HG03039 (cell line): ENCODE measurements around the gene CSPG5.

ENCODE experiments used
- ATAC-seq: cut with Tn5 transposase; IDR thresholded peaks from one replicate; pipeline ENCODE4 v1.9.1; 2021; ENCODE audit warnings: mild to moderate bottlenecking, moderate library complexity; ENCODE audit not compliant: unreplicated experiment

CSPG5 gene, protein sequence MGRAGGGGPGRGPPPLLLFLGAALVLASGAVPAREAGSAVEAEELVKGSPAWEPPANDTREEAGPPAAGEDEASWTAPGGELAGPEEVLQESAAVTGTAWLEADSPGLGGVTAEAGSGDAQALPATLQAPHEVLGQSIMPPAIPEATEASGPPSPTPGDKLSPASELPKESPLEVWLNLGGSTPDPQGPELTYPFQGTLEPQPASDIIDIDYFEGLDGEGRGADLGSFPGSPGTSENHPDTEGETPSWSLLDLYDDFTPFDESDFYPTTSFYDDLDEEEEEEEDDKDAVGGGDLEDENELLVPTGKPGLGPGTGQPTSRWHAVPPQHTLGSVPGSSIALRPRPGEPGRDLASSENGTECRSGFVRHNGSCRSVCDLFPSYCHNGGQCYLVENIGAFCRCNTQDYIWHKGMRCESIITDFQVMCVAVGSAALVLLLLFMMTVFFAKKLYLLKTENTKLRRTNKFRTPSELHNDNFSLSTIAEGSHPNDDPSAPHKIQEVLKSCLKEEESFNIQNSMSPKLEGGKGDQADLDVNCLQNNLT

DNA sequence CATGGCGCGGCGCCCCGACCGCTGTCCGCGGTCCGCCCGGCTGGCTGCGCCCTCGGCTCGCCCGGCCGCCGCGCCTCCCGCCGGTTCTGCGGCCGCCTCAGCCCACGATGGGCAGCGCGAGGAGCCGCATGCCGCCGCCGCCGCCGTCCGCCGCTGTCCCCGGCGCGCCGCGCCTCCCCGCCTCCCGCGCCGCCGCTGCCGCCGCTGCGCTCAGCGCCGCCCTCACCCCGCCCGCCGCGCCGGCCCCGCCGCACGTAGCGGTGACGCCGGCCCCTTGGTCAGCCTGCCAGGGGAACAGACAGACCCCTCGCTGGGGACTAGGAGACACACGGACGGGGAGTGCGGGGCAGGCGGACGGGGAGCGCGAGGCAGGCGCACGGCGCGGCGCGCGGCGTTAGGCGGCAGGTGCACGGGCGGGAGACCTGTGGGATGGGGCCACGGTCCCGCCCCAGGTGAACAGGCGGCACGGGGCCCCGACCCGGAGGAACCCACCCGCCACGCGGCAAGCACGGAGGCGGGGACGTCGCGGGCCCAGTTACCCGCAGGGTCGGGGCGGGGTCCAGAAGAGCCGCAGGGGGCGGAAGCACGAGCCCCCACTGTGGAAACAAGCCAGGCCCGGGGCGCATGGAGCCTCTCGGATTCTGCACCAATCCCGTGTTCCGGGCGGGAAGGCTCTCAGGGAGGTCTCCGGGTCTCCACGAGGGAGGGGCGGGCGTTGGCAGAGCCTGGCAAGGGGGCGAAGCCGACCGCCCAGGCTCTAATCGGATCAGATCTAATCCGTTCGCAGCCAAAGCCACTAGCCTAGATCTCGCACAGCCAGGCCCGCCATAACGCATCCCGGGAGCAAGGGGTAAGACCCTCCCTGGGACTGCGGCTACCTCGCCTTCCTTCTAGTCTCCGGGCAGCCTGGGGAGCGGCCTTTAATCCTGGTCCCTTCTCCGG lies at the start of gene CSPG5:
Gene CSPG5 (minus strand): TSS at position 175 of the 942 bp plus-strand sequence. CDS start 172 bp downstream, at position 3.
- no peak for ATAC-seq

DNA sequence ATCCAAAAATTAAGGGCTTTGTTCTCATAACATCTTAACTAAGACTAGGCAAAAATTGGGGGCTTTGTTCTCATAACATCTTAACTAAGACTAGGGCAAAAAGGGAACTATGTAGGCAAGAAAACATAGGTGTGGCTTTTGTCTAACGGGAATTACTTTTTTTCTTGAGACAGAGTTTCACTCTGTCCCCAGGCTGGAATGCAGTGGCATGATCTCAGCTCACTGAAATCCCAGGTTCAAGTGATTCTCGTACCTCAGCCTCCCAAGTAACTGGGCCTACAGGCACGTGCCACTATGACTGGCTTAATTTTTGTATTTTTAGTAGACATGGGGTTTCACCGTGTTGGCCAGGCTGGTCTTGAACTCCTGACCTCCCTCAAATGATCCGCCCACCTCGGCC lies 49.8 kb upstream of the CSPG5 start:
- ATAC-seq: no peak

DNA sequence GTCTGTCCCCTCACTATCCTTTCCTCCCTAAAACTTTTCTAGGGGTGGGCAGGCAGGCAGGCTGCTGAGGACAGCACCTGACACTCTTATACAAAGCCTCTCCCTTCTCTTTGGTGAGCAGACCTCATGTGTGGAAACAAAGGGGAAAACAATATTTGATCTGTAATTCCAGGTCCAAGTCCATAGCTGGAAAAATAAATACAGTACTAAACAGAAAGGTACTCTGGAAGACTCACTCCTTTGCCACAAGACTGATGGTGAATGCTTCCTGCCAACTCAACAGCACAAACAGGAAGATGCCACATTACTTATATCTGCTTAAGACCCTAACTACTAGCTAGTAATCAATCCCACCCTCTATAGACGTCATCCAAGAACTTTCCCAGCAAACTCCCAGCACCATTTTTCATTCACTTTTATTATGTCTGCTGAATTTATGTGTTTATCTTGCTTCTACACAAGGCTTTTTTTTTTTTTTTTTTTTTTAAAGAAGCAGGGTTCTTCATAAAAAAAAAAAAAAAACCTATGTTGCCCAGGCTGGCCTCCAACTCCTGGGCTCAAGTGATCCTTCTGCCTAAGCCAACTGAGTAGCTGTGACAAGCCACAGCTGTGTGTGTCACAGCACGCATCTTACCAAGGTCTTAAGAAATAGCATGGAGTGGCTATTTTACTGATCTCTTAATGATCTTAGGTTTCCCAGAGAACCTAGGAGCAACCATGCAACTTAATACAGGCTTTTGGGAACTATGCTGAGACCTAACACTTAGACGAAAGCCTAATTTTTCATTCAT lies 44.2 kb upstream of the CSPG5 start:
- ATAC-seq: no peak

DNA sequence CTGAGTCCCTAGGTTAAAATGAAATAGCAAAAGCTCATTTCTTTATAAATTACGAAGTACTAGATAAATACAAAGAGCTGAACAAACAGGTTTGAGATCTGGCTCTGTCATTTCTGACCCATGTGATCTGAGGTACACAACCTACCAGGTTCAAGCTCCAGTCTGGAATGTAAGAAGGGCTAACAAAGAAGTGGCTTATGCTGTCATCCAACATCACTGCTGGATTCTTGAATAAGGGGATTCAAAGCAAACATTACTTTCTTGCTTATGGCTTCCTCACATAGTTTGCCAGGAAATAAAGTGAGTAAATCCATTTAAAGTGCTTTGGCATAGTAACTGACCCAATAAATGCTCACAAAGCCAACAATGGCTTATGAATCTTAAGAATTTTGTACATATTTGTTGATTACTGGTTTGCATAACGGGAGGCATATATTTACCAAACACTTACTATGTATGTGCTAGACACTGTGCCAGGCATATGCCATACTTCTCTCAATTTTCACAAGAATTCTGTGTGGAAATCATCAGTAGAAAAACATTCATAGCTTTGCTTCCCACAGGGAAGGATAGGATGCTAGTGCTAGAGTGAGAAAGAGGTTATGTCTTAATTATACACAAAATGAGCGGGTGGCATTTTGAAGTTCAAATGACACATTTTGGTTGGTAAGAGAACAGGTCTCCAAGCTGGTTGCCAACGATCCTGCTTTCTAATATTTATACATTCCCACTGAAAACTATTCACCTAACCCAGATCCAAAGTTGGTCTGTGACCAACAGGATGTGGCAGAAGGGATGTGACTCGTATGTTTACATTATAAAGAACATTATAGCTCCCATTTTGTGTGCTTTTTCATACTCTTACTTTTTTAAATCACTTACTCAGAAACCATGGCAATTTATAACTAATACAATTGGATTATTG lies 38.7 kb upstream of the CSPG5 start:
- ATAC-seq: no peak

DNA sequence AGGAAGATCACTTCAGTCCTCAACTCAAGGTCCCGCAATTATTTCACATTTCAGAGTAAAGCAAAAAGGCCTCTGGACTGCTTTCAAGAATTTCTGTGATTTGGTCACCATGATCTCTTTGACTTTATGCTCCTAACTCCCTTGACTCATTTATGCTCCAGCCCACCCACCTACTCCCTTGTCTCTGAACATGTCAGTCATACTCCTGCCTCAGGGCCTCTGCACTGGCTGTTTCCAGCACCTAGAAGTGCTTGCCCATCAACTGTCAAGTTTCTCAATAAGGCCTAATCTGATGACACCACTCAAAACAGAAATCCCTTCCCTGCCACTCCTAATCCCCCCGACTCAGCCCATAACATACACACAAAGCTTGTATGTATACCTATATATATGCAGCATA lies 36.1 kb upstream of the CSPG5 start:
- ATAC-seq: no peak

DNA sequence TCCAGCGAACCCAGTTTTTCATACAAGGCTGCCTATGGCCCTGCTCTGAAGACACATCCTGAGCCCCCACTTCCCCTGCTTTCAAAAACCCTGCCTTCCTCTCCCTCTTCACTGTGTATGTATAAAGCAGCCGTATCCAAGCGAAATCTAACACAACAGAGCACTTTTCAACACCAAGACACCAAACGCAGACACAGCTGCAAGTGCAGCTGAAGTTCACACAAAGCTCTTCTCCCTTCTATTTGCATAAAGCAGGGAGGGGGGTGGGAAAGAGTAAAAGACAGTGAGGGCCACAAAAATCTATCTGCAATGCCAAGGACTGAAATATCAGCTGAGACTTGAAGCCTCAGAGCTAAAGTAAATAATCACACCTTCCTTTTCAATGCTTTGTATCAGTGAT lies 35.1 kb upstream of the CSPG5 start:
- ATAC-seq: no peak

DNA sequence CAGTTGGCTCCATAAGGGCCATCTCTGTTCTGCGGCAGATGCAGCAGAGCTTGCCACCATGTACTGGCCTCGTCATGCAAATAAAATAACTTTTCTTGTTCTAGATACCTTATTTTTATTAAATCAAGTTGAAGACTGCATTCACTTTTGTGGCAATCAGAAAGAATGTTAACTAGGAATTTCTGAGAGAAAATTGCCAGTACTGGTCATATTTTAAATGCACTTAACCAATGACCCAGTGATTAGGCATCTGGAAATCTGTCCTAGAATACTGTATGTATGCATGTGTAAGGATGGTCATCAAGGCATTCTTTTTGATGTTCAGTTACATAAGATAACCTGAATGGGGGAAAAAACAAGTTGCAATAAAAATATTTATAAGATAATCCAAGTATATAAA lies 34.2 kb upstream of the CSPG5 start:
- no peak for ATAC-seq

DNA sequence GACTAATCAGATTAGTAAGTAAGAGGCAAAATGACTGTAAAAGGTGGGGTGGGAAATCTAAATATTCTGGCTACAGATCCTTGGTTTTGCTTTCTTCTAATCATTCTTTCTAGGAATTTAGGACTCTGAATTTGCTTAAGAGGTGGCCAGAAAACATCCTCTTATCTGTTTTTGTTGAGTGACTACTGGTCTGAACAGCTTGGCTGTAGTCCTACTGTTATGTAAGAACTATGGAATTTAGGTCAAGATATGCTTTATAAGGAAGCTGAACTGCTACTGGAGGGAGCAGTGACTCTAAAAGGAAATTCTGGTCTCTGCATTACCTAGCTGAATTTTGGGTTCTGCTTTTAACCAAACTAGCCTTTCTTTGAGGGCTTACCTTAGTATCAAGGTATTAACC lies 33.5 kb upstream of the CSPG5 start:
- no peak for ATAC-seq

DNA sequence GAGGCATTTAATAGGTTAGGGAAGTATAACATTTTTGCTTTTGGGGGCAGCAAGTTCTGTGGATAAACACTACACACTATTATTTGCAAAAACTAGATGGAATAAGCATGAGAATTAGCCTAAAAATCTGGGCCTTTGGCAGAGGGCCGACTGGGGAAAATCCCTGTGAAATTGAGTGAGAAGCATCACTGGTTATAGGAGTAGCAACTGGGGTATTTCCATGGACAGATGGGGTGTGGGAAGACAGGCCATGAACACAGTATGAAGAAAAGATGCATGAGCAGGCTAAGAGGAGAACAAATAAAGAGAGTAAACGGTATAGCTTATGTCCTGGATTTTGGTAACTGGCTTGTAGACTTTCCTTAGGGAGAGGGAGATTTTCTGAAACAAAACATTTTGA lies 32.9 kb upstream of the CSPG5 start:
- no peak for ATAC-seq

DNA sequence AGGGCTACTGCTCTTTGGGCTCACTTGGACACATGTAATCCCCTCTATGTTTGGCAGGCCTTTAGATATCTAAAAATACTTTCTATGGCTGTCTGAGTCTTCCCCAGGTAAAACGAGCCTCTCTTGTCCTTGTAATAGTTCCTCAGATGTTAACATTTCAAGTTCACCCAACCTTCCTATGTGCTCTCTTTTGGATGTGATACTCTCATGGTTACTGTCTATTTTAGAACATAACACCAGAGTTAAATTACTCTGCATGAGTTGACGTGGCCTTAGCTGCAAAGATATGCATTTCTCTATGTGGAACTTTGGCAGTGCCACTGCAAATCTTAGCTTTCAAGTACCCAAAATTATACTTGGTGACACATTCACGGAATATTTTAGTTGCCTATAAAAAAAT lies 31.9 kb upstream of the CSPG5 start:
- ATAC-seq: no peak

DNA sequence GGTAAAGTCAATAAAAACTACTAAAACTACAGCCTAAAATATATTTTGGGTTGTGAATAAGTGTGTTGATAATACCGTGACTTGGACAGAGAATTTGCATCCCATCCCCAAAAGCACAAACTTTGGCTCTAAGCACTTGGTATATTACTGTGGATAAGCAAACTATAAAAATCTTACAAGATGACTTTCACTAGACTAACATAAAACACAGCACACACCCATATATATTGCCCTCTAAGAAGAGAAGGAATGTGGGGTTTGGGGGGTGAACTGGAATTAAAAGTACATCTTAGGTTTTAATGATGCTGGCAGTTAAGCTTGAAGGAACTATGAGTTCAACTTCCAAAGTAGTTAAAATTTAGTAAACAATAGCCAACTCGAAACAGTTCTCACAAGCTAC lies 28.7 kb upstream of the CSPG5 start:
- ATAC-seq: no peak

DNA sequence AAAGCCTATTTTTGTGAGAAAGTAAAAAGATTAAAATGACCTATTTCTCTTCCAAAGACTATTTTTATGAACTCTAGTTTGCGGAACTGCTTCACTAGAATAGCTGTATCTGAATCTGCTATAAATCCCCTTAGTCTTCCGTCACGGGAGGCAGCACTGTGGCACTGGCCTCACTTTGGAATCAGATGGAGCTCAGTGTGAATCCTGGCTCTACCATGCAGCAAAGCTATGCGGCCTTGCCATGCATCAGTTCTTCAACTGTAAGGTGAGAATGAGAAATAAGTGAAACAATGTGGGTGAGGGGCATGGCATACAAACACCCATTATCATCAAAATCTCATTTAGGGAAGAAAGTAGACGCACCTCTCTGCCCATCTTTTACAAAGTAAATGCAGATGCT lies 27.5 kb upstream of the CSPG5 start:
- ATAC-seq: no peak

DNA sequence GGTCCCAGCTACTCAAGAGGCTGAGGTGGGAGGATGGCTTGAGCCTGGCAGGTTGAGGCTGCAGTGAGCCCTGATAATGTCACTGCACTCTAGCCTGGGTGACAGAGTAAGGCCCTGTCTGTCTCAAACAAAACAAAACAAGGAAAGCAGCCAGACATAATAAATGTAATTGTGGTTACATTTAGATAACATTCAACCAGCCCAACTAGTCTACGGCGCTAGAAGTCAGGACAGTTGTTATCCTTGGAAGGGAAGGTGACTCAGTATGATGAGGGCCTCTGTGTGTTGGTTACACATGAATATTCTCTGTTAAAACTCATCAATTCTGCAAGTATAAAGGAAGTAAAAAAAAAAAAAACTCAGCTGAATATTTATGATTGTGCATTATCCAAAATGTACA lies 27.0 kb upstream of the CSPG5 start:
- ATAC-seq: no peak

DNA sequence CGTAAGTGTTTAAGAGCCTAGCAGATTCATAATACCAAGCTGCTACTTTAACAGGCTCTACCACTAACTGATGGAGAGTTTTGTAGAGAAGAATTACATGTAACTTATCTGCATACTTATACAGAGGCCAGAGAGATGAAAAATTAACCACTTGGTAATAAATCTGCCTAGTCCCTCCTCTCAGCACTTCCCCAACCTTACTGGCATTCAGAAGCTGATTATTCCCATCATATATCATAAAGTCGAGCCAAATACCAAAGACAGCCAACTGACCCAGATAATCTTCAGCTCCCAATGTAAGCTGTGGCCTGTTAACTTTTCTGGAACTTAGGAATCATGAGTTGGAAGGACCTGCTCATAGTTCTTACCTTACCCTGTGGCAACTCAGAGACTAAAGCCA lies 25.5 kb upstream of the CSPG5 start:
- no peak for ATAC-seq

DNA sequence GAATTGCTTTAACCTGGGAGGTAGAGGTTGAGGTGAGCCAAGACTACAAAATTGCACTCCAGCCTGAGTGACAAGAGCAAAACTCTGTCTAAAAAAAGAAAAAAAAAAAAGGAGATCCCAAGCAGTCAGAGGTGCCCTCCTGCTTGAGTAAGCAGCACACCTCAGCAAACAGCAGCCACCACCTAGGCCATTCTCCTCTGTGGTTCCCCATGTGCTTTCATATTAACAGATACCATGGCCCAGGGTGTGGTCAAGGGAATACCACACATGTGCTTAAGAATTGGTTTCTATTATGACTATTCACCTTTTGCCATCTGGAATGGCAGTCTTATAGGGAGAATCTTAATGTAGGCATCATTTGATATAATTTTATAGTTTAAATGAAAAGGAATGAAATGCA lies 24.7 kb upstream of the CSPG5 start:
- ATAC-seq: no peak

DNA sequence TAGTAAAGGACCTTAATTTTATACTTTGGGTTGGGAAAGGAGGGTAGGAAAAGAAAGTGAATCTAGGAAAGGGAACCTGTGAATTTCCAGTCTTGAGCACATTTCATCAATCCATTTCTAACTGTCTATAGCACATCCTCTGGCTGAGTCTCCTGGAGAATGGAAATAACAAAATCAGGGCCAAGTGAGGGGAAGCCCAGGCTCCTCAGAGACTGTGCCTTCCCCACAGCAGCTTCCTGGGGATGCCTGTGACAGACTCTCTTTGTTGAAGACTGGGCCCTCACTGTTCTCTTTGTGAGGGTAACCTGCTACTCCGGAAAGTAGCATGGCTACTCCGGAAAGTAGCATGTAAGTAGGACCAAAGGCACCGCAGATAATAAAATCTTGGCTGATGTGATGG lies 22.6 kb upstream of the CSPG5 start:
- no peak for ATAC-seq

DNA sequence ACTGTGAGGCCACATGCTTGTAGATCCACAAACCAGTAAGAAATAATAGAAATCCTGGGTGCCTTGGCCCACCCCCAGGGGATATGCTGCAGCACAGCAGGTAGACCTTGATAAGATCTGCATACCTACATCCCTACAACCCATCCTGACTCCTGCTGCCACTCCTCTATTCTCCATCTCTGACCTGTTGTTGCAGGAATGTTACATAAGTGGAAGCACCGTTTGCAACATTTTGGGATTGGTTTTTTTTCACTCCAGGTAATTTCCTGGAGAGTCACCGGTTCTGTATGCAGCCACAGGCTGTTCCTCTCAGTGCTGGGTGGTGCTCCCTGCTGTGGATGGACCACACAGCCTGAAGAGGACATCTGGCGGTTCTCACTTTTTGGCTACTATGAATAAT lies 16.1 kb upstream of the CSPG5 start:
- no peak for ATAC-seq

DNA sequence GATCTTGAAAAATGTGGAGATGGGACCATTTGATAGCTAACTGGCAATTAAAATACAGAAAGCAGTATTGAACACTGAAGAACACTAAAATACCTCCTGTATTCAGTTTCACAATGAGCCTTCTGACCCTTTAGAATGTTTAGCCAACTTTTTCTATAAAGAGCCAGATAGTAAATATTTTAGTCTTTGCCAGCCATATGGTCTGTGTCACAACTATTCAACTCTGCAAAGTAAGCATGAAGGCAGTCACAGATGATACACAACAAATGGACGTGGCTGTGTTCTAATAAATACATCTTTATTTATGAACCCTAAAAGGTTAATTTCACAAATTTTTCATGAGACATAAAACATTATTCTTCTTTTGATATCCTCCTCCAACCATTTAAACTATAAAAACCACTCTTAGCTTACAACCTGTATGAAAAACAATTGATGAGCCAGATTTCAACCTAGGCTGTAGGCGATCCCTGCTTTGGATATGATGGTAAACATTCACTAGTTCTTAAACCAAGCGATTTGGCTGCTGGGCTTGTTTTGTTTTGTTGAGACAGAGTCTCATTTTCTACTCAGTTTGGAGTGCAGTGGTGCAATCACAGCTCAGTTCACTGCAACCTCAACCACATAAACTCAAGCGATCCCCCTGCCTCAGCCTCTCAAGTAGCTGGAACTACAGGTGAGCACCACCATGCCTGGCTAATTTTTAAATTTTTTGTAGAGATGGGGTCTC lies 13.6 kb upstream of the CSPG5 start:
- ATAC-seq: no peak

DNA sequence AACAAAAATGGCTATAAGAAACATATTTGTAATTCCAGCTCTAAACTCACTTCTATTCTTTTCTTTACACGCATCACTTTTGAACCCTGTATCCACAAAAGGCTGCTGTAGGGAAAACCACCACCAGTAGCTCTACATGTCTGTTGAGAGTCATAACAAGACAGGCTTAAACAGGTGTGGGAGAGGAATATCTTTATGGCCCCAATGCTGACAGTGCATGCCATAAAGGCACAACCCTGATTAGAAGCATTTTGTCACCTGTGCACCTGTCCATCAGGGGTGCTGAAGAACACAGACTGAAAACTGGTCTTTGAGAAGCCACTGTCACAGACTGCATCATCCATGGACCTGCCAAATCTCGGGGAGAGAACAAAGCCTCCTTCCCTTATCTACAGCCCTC lies 11.6 kb upstream of the CSPG5 start:
- ATAC-seq: no peak
